Caco-2 (cell line): ENCODE data around the gene MAGI1. TPM values are rescaled to one million over a fixed set of nuclear protein-coding genes. Genes with fewer than 3 reads are reported as not detected.

ENCODE experiments used
- BruUV-seq: library from RNA; stranded (reverse); fragments of 400-500 nt; replicated peaks from 2 replicates; lab custom pipeline; 2021; lab: Mats Ljungman, UMichigan
- CTCF ChIA-PET: fragments of 300-600 bp; sonication (Branson Sonifier 250); formaldehyde crosslinking; loops from one replicate; lab custom pipeline; 2022; ENCODE audit warnings: antibody characterized with exemption; lab: Charles Lee
- POLR2A ChIA-PET: fragments of 300-600 bp; sonication (Branson Sonifier 250); formaldehyde crosslinking; loops from one replicate; lab custom pipeline; 2022; ENCODE audit warnings: antibody characterized with exemption; lab: Charles Lee
- DNase-seq, 2 experiments: peaks; one replicate each; pipeline versions ENCODE4 v3.0.0 to v3.0.0-alpha.2; 2020 to 2022
- H3K27me3 ChIP-seq: replicated peaks from 2 replicates; pipeline ENCODE4 v1.6.0; 2011; ENCODE audit warnings: low read length; ENCODE audit not compliant: control insufficient read depth, insufficient read depth
- H3K36me3 ChIP-seq: 2 replicates; pipeline ENCODE4 v1.5.1; 2011; ENCODE audit warnings: low read length; ENCODE audit not compliant: control insufficient read depth, insufficient read depth
- H3K4me1 ChIP-seq: fragments of 250-450 bp; sonication (Bioruptor Pico); 2 replicates; pipeline ENCODE4 v1.5.1; 2020; ENCODE audit warnings: mild to moderate bottlenecking
- H3K4me3 ChIP-seq: 2 replicates; pipeline ENCODE4 v1.5.1; 2011; ENCODE audit warnings: low read depth, mild to moderate bottlenecking, control low read depth, low read length
- H3K9me3 ChIP-seq: fragments of 250-450 bp; sonication (Bioruptor Pico); 2 replicates; pipeline ENCODE4 v1.5.1; 2020; ENCODE audit warnings: mild to moderate bottlenecking, moderate library complexity
- H3K27ac Mint-ChIP-seq: one replicate; pipeline ENCODE4 v1.8.0; 2022; ENCODE audit warnings: mixed read lengths; ENCODE audit not compliant: unreplicated experiment
- H3K27me3 Mint-ChIP-seq: one replicate; pipeline ENCODE4 v1.8.0; 2022; ENCODE audit warnings: mixed read lengths; ENCODE audit not compliant: insufficient read depth, unreplicated experiment
- H3K36me3 Mint-ChIP-seq: one replicate; pipeline ENCODE4 v1.8.0; 2022; ENCODE audit warnings: mild to moderate bottlenecking, mixed read lengths; ENCODE audit not compliant: insufficient read depth, unreplicated experiment
- H3K4me1 Mint-ChIP-seq: one replicate; pipeline ENCODE4 v1.8.0; 2022; ENCODE audit warnings: low read depth, mixed read lengths; ENCODE audit not compliant: unreplicated experiment
- H3K4me3 Mint-ChIP-seq: one replicate; pipeline ENCODE4 v1.8.0; 2022; ENCODE audit warnings: mild to moderate bottlenecking, moderate library complexity, mixed read lengths; ENCODE audit not compliant: unreplicated experiment
- H3K9me3 Mint-ChIP-seq: one replicate; pipeline ENCODE4 v1.8.0; 2022; ENCODE audit warnings: mixed read lengths; ENCODE audit not compliant: unreplicated experiment
- CTCF ChIP-seq, 2 experiments: fragments of 200-600 bp in 1 of 2; IDR thresholded peaks; 1 replicate in 1 of 2; 2 replicates in 1 of 2; pipeline versions ENCODE4 v1.5.1 to v1.8.0; 2011 to 2022; ENCODE audit warnings: antibody characterized with exemption in 1 of 2, control low read depth in 1 of 2, inconsistent platforms in 1 of 2, low read depth in 1 of 2, low read length in 1 of 2, mild to moderate bottlenecking in 1 of 2, moderate library complexity in 1 of 2; ENCODE audit not compliant: insufficient read depth in 1 of 2, severe bottlenecking in 1 of 2, unreplicated experiment in 1 of 2
- intact Hi-C: fragments of 100-400 bp; cut with micrococcal nuclease; formaldehyde crosslinking; loops from one replicate; pipeline ENCODE4 v1.10.0; 2022; ENCODE audit not compliant: unreplicated experiment
- total RNA-seq: library from RNA; stranded (reverse); gene quantifications from 2 replicates; pipeline ENCODE4 v1.2.3, GENCODE V29; 2022

MAGI1 gene
- total RNA-seq, 1 experiment from 2014 or later = 64.9 TPM

- POLR2A ChIA-PET = no interaction called here
- H3K36me3 ChIP-seq = no peaks in the 10 kb centered on the region
- H3K27ac Mint-ChIP-seq = no peak overlapping the region
- H3K27me3 ChIP-seq = no peaks in the 10 kb centered on the region
- H3K4me1 ChIP-seq = no peaks in the 10 kb centered on the region
- H3K9me3 ChIP-seq = no peaks in the 10 kb centered on the region
- no peaks in the 10 kb centered on the region for H3K9me3 Mint-ChIP-seq
- H3K4me3 ChIP-seq = no peak overlapping the region
- CTCF ChIA-PET = no interaction called here
- no peaks in the 10 kb centered on the region for H3K27me3 Mint-ChIP-seq
- H3K4me1 Mint-ChIP-seq = no peaks in the 10 kb centered on the region
- no TSS peak for BruUV-seq
- no peak for DNase-seq
- no peak for TF ChIP-seq CTCF (IDR thresholded peaks at IDR 0.05; ENCODE audit: insufficient read depth in 1 of 2, low read depth in 1 of 2, low read length in 1 of 2, severe bottlenecking in 1 of 2, unreplicated experiment in 1 of 2)
- H3K4me3 Mint-ChIP-seq = no peak overlapping the region
- peaks cover 8% of the 10 kb centered on the region for H3K36me3 Mint-ChIP-seq
- intact Hi-C loops = no loop called here
Observed at GRCh38 chr3:65713016-65713415, 325.7 kb downstream of the MAGI1 start.

- no peaks in the 10 kb centered on the region for H3K9me3 ChIP-seq
- no peaks in the 10 kb centered on the region for H3K9me3 Mint-ChIP-seq
- H3K36me3 ChIP-seq = no peaks in the 10 kb centered on the region
- H3K4me1 Mint-ChIP-seq = no peaks in the 10 kb centered on the region
- ChIA-PET POLR2A (no interaction called here), CTCF (interaction anchor here (0.6 kb wide), 1 partner anchor 30 kb away, joined by 3 read pairs; no protein-coding TSS in a partner anchor)
- H3K36me3 Mint-ChIP-seq = peaks cover 8% of the 10 kb centered on the region
- no peak overlapping the region for H3K27ac Mint-ChIP-seq
- no peak for TF ChIP-seq CTCF (IDR thresholded peaks at IDR 0.05; ENCODE audit: insufficient read depth in 1 of 2, low read depth in 1 of 2, low read length in 1 of 2, severe bottlenecking in 1 of 2, unreplicated experiment in 1 of 2)
- no peak overlapping the region for H3K4me3 ChIP-seq
- intact Hi-C loops = no loop called here
- no peak overlapping the region for H3K4me3 Mint-ChIP-seq
- H3K4me1 ChIP-seq = no peaks in the 10 kb centered on the region
- no TSS peak for BruUV-seq
- H3K27me3 Mint-ChIP-seq = no peaks in the 10 kb centered on the region
- no peak for DNase-seq
- H3K27me3 ChIP-seq = no peaks in the 10 kb centered on the region
Observed at GRCh38 chr3:65712140-65712539, 326.6 kb downstream of the MAGI1 start.

- POLR2A ChIA-PET = interaction anchor here (0.7 kb wide), 1 partner anchor 145 kb away, joined by 6 read pairs; no protein-coding TSS in a partner anchor
- no TSS peak for BruUV-seq
Observed at GRCh38 chr3:65706776-65707568, 331.7 kb downstream of the MAGI1 start.

More at GRCh38 chr3:65706776-65707568, 331.7 kb downstream of the MAGI1 start:
- Mint-ChIP-seq H3K27me3 (no peaks in the 10 kb centered on the region), H3K27ac (no peak overlapping the region), H3K4me1 (peaks cover 6% of the 10 kb centered on the region), H3K4me3 (no peak overlapping the region), H3K36me3 (peaks cover 9% of the 10 kb centered on the region), H3K9me3 (no peaks in the 10 kb centered on the region)
- no peak for DNase-seq
- H3K4me1 ChIP-seq = no peaks in the 10 kb centered on the region
- no peaks in the 10 kb centered on the region for H3K36me3 ChIP-seq
- no peaks in the 10 kb centered on the region for H3K9me3 ChIP-seq
- CTCF ChIA-PET = no interaction called here
- intact Hi-C loops = no loop called here
- H3K4me3 ChIP-seq = no peak overlapping the region
- H3K27me3 ChIP-seq = no peaks in the 10 kb centered on the region
- no peak for TF ChIP-seq CTCF (IDR thresholded peaks at IDR 0.05; ENCODE audit: insufficient read depth in 1 of 2, low read depth in 1 of 2, low read length in 1 of 2, severe bottlenecking in 1 of 2, unreplicated experiment in 1 of 2)
